Neural cell (in vitro differentiated cells): Measurements from ENCODE around the gene ZNF521.

Experiments
- EP300 ChIP-seq: fragments of 450-650 bp; conservative IDR thresholded peaks from 2 replicates; pipeline ENCODE4 v1.6.1; 2014; ENCODE audit warnings: antibody characterized with exemption, mild to moderate bottlenecking, moderate library complexity; ENCODE audit not compliant: poor library complexity, severe bottlenecking
- EZH2 ChIP-seq: fragments of 200-600, 300-800 bp; shearing (Covaris generic), sonication (generic); IDR thresholded peaks from 2 replicates; pipeline ENCODE4 v1.6.1; 2014; ENCODE audit warnings: antibody characterized with exemption, low read length, borderline replicate concordance, mild to moderate bottlenecking; ENCODE audit not compliant: insufficient read depth, poor library complexity, severe bottlenecking
- MXI1 ChIP-seq: fragments of 450-650 bp; conservative IDR thresholded peaks from 2 replicates; pipeline ENCODE4 v1.6.1; 2014; ENCODE audit warnings: antibody characterized with exemption, mild to moderate bottlenecking; ENCODE audit not compliant: poor library complexity, severe bottlenecking
- POLR2AphosphoS5 ChIP-seq: IDR thresholded peaks from 2 replicates; pipeline ENCODE4 v1.6.1; 2012
- RAD21 ChIP-seq: fragments of 450-650 bp; conservative IDR thresholded peaks from 2 replicates; pipeline ENCODE4 v1.6.1; 2014; ENCODE audit warnings: antibody characterized with exemption, mild to moderate bottlenecking, moderate library complexity
- SMC3 ChIP-seq: fragments of 450-650 bp; conservative IDR thresholded peaks from 2 replicates; pipeline ENCODE4 v1.6.1; 2014; ENCODE audit warnings: antibody characterized with exemption, mild to moderate bottlenecking, moderate library complexity; ENCODE audit not compliant: poor library complexity
- TAF1 ChIP-seq: IDR thresholded peaks from 2 replicates; pipeline ENCODE4 v1.6.1; 2012; ENCODE audit warnings: low read depth
- TF ChIP-seq, protein P1 (sequence below): fragments of 450-650 bp; IDR thresholded peaks from 2 replicates; pipeline ENCODE4 v1.5.1; 2014; ENCODE audit warnings: antibody characterized with exemption, mild to moderate bottlenecking, moderate library complexity; ENCODE audit not compliant: poor library complexity, severe bottlenecking

- TF ChIP-seq, protein P1, sequence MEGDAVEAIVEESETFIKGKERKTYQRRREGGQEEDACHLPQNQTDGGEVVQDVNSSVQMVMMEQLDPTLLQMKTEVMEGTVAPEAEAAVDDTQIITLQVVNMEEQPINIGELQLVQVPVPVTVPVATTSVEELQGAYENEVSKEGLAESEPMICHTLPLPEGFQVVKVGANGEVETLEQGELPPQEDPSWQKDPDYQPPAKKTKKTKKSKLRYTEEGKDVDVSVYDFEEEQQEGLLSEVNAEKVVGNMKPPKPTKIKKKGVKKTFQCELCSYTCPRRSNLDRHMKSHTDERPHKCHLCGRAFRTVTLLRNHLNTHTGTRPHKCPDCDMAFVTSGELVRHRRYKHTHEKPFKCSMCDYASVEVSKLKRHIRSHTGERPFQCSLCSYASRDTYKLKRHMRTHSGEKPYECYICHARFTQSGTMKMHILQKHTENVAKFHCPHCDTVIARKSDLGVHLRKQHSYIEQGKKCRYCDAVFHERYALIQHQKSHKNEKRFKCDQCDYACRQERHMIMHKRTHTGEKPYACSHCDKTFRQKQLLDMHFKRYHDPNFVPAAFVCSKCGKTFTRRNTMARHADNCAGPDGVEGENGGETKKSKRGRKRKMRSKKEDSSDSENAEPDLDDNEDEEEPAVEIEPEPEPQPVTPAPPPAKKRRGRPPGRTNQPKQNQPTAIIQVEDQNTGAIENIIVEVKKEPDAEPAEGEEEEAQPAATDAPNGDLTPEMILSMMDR, result no peak
- TF ChIP-seq EP300 (no peak), MXI1 (no peak), RAD21 (no peak), EZH2 (no peak), TAF1 (no peak), SMC3 (no peak), POLR2AphosphoS5 (no peak)
Observed at GRCh38 chr18:25166113-25166512, 185.9 kb downstream of the ZNF521 start.
